Measurements from ENCODE around the gene SAA2. TPM values are rescaled to one million over a fixed set of nuclear protein-coding genes. Genes with fewer than 3 reads are reported as not detected.

Gene SAA2
- total and polyA plus RNA-seq, 9 donors, result 0.10 to 14.7 (median 1.2) TPM; not detected in 4

GRCh38 chr11:18235394-18236334, 12.8 kb downstream of the SAA2 start:
- no peak for DNase-seq
- WGBS, 3 donors, result 43 to 48% (median 46%) methylated on average over 8 of the region's 8 CpGs
- Histone ChIP-seq H3K4me1 (ENCODE audit: insufficient read depth) (no peaks in the 10 kb centered on the region), H3K27ac (no peak overlapping the region), H3K36me3 (no peaks in the 10 kb centered on the region), H3K4me3 (no peak overlapping the region), H3K27me3 (no peaks in the 10 kb centered on the region), H3K9me3 (no peaks in the 10 kb centered on the region)
- TF ChIP-seq POLR2A (IDR thresholded peaks at IDR 0.05) (no peak), EP300 (IDR thresholded peaks at IDR 0.05) (no peak), CTCF (IDR thresholded peaks at IDR 0.05) (no peak)
- intact Hi-C loops (cut with DNase I), result no loop called here

GRCh38 chr11:18233912-18234311, 14.6 kb downstream of the SAA2 start:
- Histone ChIP-seq H3K36me3 (no peaks in the 10 kb centered on the region), H3K4me1 (ENCODE audit: insufficient read depth) (no peaks in the 10 kb centered on the region), H3K9me3 (no peaks in the 10 kb centered on the region), H3K27ac (no peak overlapping the region), H3K27me3 (no peaks in the 10 kb centered on the region), H3K4me3 (no peak overlapping the region)
- DNase-seq, result no peak
- 87 to 91% (median 89%) methylated on average over 4 of the region's 4 CpGs for WGBS, 3 donors
- intact Hi-C loops (cut with DNase I), result no loop called here
- TF ChIP-seq CTCF (IDR thresholded peaks at IDR 0.05), result no peak
- TF ChIP-seq EP300 (IDR thresholded peaks at IDR 0.05), result no peak
- no peak for TF ChIP-seq POLR2A (IDR thresholded peaks at IDR 0.05)

GRCh38 chr11:18230859-18231258, 17.6 kb downstream of the SAA2 start:
- intact Hi-C loops (cut with DNase I), result no loop called here
- H3K9me3 ChIP-seq, result no peaks in the 10 kb centered on the region
- H3K36me3 ChIP-seq, result no peaks in the 10 kb centered on the region
- H3K4me1 ChIP-seq (ENCODE audit: insufficient read depth), result no peaks in the 10 kb centered on the region
- H3K27ac ChIP-seq, result no peak overlapping the region
- WGBS, 3 donors, result 80 to 90% (median 84%) methylated on average over 2 of the region's 2 CpGs
- no peak overlapping the region for H3K4me3 ChIP-seq
- TF ChIP-seq EP300 (IDR thresholded peaks at IDR 0.05), result no peak
- TF ChIP-seq POLR2A (IDR thresholded peaks at IDR 0.05), result no peak
- TF ChIP-seq CTCF (IDR thresholded peaks at IDR 0.05), result no peak
- DNase-seq, result no peak
- H3K27me3 ChIP-seq, result no peaks in the 10 kb centered on the region

- H3K4me3 ChIP-seq, result no peak overlapping the region
- H3K36me3 ChIP-seq, result no peaks in the 10 kb centered on the region
- H3K27ac ChIP-seq, result no peak overlapping the region
- no peaks in the 10 kb centered on the region for H3K4me1 ChIP-seq (ENCODE audit: insufficient read depth)
- no peaks in the 10 kb centered on the region for H3K9me3 ChIP-seq
- TF ChIP-seq POLR2A (IDR thresholded peaks at IDR 0.05), result no peak
- DNase-seq, result no peak
- 77 to 80% (median 78%) methylated on average over 3 of the region's 3 CpGs for WGBS, 3 donors
- H3K27me3 ChIP-seq, result no peaks in the 10 kb centered on the region
- intact Hi-C loops (cut with DNase I), result no loop called here
Observed at GRCh38 chr11:18229501-18229900, 19.0 kb downstream of the SAA2 start.

GRCh38 chr11:18225913-18226312, 22.6 kb downstream of the SAA2 start:
- intact Hi-C loops (cut with DNase I), result no loop called here
- no peaks in the 10 kb centered on the region for H3K36me3 ChIP-seq
- no peaks in the 10 kb centered on the region for H3K27me3 ChIP-seq
- DNase-seq, result no peak
- WGBS, 3 donors, result 60 to 73% (median 64%) methylated on average over 2 of the region's 2 CpGs
- H3K4me1 ChIP-seq (ENCODE audit: insufficient read depth), result no peaks in the 10 kb centered on the region
- H3K27ac ChIP-seq, result no peak overlapping the region
- H3K4me3 ChIP-seq, result no peak overlapping the region
- H3K9me3 ChIP-seq, result no peaks in the 10 kb centered on the region
- TF ChIP-seq EP300 (IDR thresholded peaks at IDR 0.05) (no peak), CTCF (IDR thresholded peaks at IDR 0.05) (no peak), POLR2A (IDR thresholded peaks at IDR 0.05) (no peak)

Data from ovary (tissue), 9 donors.